Adrenal gland (tissue), 5 donors: ENCODE results near the gene VWA3B.

Experiments used
- CTCF ChIP-seq, 6 experiments: fragments of 450-650 bp in 4 of 6; fragments of 200-600 bp in 2 of 6; sonication (generic) in 1 of 6; IDR thresholded peaks; 1 replicate in 5 of 6; 2 replicates in 1 of 6; pipeline versions ENCODE4 v1.5.1 to v1.8.0; 2016 to 2021; ENCODE audit warnings: antibody characterized with exemption in 6 of 6, mild to moderate bottlenecking in 2 of 6, moderate library complexity in 1 of 6
- POLR2A ChIP-seq, 2 donors: fragments of 450-650 bp; IDR thresholded peaks; one replicate each; pipeline ENCODE4 v1.6.1; 2017; ENCODE audit warnings: antibody characterized with exemption in 2 of 2, mild to moderate bottlenecking in 2 of 2, moderate library complexity in 1 of 2
- donor health status: DM: no; HTN: no; CAD: no.

- TF ChIP-seq CTCF (IDR thresholded peaks at IDR 0.05) (no peak), POLR2A (IDR thresholded peaks at IDR 0.05) (no peak)
These were observed 246.0 kb downstream of the VWA3B start for GRCh38 chr2:98332989-98333388.
